Heart right ventricle (tissue), 16 donors: ENCODE results near the gene PCCB. TPM values are rescaled to one million over a fixed set of nuclear protein-coding genes. Genes with fewer than 3 reads are reported as not detected.

Experiments
- ATAC-seq, 8 donors: fragments of 200-7000 bp; cut with Tn5 transposase; one replicate each; pipeline ENCODE4 v1.9.1; 2020; ENCODE audit warnings: mild to moderate bottlenecking in 8 of 8, moderate library complexity in 8 of 8, moderate number of reproducible peaks in 1 of 8
- DNase-seq, 2 donors: peaks; one replicate each; pipeline ENCODE4 v3.0.0-alpha.2; 2020
- H3K27ac ChIP-seq, 10 donors: fragments of 200-600 bp; sonication (generic) in 2 of 10; one replicate each; pipeline versions ENCODE4 v1.5.0 to v1.8.0; 2020 to 2022; ENCODE audit warnings: mild to moderate bottlenecking in 3 of 10
- H3K27me3 ChIP-seq, 7 donors: fragments of 200-600 bp; one replicate each; pipeline ENCODE4 v1.8.0; 2021 to 2022; ENCODE audit warnings: mild to moderate bottlenecking in 2 of 7
- H3K36me3 ChIP-seq, 9 donors: fragments of 200-600 bp; sonication (generic) in 1 of 9; one replicate each; pipeline versions ENCODE4 v1.5.0 to v1.8.0; 2020 to 2022; ENCODE audit warnings: mild to moderate bottlenecking in 2 of 9
- H3K4me1 ChIP-seq, 9 donors: fragments of 200-600 bp; sonication (generic) in 1 of 9; one replicate each; pipeline versions ENCODE4 v1.5.0 to v1.8.0; 2020 to 2022; ENCODE audit warnings: mild to moderate bottlenecking in 4 of 9
- H3K4me3 ChIP-seq, 10 donors: fragments of 200-600 bp; sonication (generic) in 2 of 10; one replicate each; pipeline versions ENCODE4 v1.5.0 to v1.8.0; 2020 to 2022; ENCODE audit warnings: mild to moderate bottlenecking in 7 of 10, moderate library complexity in 2 of 10
- H3K9me3 ChIP-seq, 11 donors: fragments of 200-600 bp in 10 of 11; sonication (generic) in 2 of 11; one replicate each; pipeline versions ENCODE4 v1.5.0 to v1.8.0; 2013 to 2022; ENCODE audit warnings: mild to moderate bottlenecking in 2 of 11, control low read depth in 1 of 11, moderate library complexity in 1 of 11
- WGBS, 2 donors: extraction: QIAGEN DNeasy Blood & Tissue Kit; methylation state at CpG; one replicate each; pipeline ENCODE4 v1.1.7; 2013; ENCODE audit warnings: inconsistent platforms in 1 of 2; 5-methylcytosine and 5-hydroxymethylcytosine counted together
- intact Hi-C, 10 donors: fragments of 100-400 bp; cut with DNase I; formaldehyde crosslinking; loops; one replicate each; pipeline versions ENCODE4 v1.11.1 to v1.14.2; 2022
- polyA plus RNA-seq, 2 donors: library from polyadenylated mRNA; stranded (reverse); fragments of 200-250 nt; gene quantifications; one replicate each; pipeline ENCODE4 v1.2.3, GENCODE V29; 2013
- total RNA-seq, 10 donors: library from RNA; stranded (reverse); fragmentation: NEBNext Ultra II Directional in 3 of 10; extraction: Animal tissue kit (Norgen Biotek cat#: 25700) in 3 of 10; gene quantifications; one replicate each; pipeline versions ENCODE4 v1.2.1 to v1.2.4, GENCODE V29; 2021 to 2023
- TF ChIP-seq, protein P1 (sequence below), 9 donors: fragments of 200-600 bp; sonication (generic) in 2 of 9; IDR thresholded peaks; one replicate each; pipeline versions ENCODE4 v1.5.0 to v1.8.0; 2021 to 2022; ENCODE audit warnings: antibody characterized with exemption in 9 of 9, mild to moderate bottlenecking in 5 of 9, moderate library complexity in 1 of 9
- donor health status: Arrhythmogenic right ventricular cardiomyopathy.
- donor health status: ischemic (EF 13 %, LVEDD 7.1; RV severe dilation, severe dysfunction).
- donor health status: healthy with polysubstance abuse.
- donor health status: DM: no; HTN: yes; CAD: no.
- donor health status: DM: no; HTN: no; CAD: no.
- donor health status: ischemic (EF 25% LVEDD 6.9; RV normal size, moderate dysfunction).
- donor health status: ischemic (EF 25% LVEDD 5.7; RV mildly dilated, moderate dysfunction).
- donor health status: healthy.
- donor health status: DM: yes; HTN: yes; CAD: no.
- donor health status: Ischemic cardiomyopathy.
- donor health status: ischemic (EF 35%, LVEDD 5.7; RV mildly dilated, moderate dysfunction).
- donor health status: nonischemic (EF 11% LVEDD 7.7; RV severe dilation, severe dysfunction).
- donor health status: DM: yes; HTN: yes; CAD: no.
- donor health status: PGD.
- donor health status: ischemic (EF 29% LVEDD 5.4; RV normal size, mild dysfunction).
- donor health status: nonischemic (EF 23%, LVEDD 6.1; RV moderate dilation, normal function).

Gene PCCB
- total and polyA plus RNA-seq, 12 donors: 17.2 to 163 (median 116) TPM

DNA sequence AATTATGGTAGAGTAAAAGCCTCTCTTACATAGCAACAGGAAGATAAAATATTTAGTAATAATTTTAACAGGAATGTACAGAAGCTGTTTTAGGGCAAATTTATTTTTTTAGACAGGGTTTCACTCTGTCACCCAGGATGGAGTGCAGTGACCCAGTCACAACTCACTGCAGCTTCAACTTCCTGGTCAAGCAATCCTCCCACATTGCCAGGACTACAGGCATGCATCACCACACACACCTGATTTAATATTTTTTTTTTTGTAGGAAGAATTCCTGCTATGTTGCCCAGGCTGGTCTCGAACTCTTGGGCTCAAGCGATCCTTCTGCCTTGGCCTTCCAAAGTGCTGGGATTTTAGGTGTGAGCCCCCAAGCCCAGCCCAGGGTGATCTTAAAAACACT lies 61.1 kb downstream of the PCCB start:
- ATAC-seq: no peak
- Histone ChIP-seq H3K36me3 (peaks cover 0 to 73% (median 4%) of the 10 kb centered on the region in 9 donors), H3K27ac (no peak overlapping the region), H3K4me3 (no peak overlapping the region), H3K4me1 (no peaks in the 10 kb centered on the region), H3K9me3 (peaks cover 0 to 7% (median 0%) of the 10 kb centered on the region in 11 donors), H3K27me3 (no peaks in the 10 kb centered on the region)
- intact Hi-C loops: no loop called here
- WGBS, 2 donors: 98 to 99% methylated on average over 2 of the region's 2 CpGs
- TF ChIP-seq, protein P1, sequence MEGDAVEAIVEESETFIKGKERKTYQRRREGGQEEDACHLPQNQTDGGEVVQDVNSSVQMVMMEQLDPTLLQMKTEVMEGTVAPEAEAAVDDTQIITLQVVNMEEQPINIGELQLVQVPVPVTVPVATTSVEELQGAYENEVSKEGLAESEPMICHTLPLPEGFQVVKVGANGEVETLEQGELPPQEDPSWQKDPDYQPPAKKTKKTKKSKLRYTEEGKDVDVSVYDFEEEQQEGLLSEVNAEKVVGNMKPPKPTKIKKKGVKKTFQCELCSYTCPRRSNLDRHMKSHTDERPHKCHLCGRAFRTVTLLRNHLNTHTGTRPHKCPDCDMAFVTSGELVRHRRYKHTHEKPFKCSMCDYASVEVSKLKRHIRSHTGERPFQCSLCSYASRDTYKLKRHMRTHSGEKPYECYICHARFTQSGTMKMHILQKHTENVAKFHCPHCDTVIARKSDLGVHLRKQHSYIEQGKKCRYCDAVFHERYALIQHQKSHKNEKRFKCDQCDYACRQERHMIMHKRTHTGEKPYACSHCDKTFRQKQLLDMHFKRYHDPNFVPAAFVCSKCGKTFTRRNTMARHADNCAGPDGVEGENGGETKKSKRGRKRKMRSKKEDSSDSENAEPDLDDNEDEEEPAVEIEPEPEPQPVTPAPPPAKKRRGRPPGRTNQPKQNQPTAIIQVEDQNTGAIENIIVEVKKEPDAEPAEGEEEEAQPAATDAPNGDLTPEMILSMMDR (IDR thresholded peaks at IDR 0.05): no peak
- no peak for DNase-seq

DNA sequence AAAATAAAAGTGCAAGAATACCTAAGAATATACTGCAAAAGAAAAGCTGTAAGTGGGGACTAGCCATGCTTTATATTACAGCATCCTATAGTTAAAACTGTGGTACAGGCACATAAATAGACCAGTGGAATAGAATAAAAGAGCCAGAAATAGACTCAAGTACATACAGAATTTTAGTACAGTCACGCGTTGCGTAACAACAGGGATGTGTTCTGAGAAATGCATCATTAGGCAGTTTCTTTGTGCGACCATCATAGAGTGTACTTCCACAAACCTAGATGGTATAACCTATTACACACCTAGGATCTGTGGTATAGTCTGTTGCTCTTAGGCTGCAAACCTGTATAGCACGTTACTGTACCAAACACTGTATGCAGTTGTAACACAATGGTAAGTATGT lies 61.8 kb downstream of the PCCB start:
- peaks cover 0 to under 1% (median 0%) of the 10 kb centered on the region in 11 donors for H3K9me3 ChIP-seq
- DNase-seq (no peak), ATAC-seq (no peak)
- H3K4me1 ChIP-seq: no peaks in the 10 kb centered on the region
- peaks cover 0 to 80% (median 4%) of the 10 kb centered on the region in 9 donors for H3K36me3 ChIP-seq
- intact Hi-C loops: no loop called here
- H3K27ac ChIP-seq: no peak overlapping the region
- no peaks in the 10 kb centered on the region for H3K27me3 ChIP-seq
- TF ChIP-seq, protein P1 (IDR thresholded peaks at IDR 0.05): no peak
- H3K4me3 ChIP-seq: no peak overlapping the region
- WGBS, 2 donors: 97% methylated on average over 5 of the region's 5 CpGs

DNA sequence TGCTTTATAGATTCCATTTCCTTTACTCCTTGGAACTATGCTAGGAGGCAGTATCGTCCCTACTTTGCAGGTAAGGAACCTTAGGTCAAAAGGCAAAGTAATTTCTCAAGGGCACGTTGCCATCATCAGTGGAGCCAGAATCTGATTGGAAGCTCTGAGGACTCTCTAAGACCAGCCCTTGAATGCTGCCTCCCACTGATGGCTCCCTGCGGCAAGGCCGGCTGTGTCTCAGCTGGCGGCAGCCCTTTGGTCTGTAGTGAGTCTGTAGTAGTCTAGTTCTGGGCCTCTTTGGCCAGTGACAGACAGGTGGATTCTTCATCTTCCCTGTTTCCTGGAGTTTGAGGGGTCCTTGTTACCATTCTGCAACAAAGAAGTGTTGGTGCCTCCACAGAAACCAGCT lies 76.2 kb downstream of the PCCB start:
- no peaks in the 10 kb centered on the region for H3K4me1 ChIP-seq
- DNase-seq (no peak), ATAC-seq (no peak)
- WGBS, 2 donors: 96 to 97% methylated on average over 5 of the region's 5 CpGs
- peaks cover 0 to 31% (median 24%) of the 10 kb centered on the region in 11 donors for H3K9me3 ChIP-seq
- intact Hi-C loops: no loop called here
- no peak overlapping the region for H3K27ac ChIP-seq
- H3K36me3 ChIP-seq: peaks cover 0 to 94% (median 44%) of the 10 kb centered on the region in 9 donors
- no peaks in the 10 kb centered on the region for H3K27me3 ChIP-seq
- TF ChIP-seq, protein P1 (IDR thresholded peaks at IDR 0.05): no peak
- no peak overlapping the region for H3K4me3 ChIP-seq

DNA sequence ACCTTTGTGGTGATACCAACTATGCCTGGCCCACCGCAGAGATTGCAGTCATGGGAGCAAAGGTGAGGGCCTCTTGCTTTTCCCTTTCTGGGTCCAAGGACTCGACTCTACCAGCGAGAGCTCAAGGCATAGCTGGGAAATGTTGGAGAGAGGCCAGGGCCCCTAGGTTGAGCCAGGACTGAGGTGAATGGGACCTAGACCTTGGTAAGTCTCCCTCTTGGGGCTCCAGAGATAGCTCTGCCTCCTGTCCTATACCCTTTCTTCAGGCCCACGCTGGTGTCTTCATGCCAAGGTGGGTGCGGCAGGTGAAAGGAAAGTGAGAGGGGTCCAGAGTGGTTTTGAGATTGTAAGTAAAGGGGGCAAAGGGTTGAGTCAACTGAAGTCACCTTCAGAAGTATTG lies 77.5 kb downstream of the PCCB start:
- TF ChIP-seq, protein P1 (IDR thresholded peaks at IDR 0.05): no peak
- intact Hi-C loops: no loop called here
- Histone ChIP-seq H3K9me3 (peaks cover 0 to 17% (median 11%) of the 10 kb centered on the region in 11 donors), H3K27ac (no peak overlapping the region), H3K27me3 (no peaks in the 10 kb centered on the region), H3K4me1 (no peaks in the 10 kb centered on the region), H3K36me3 (peaks cover 0 to 89% (median 42%) of the 10 kb centered on the region in 9 donors), H3K4me3 (no peak overlapping the region)
- no peak for ATAC-seq
- no peak for DNase-seq
- WGBS, 2 donors: 97 to 98% methylated on average over 5 of the region's 5 CpGs
